HG03565 (cell line): ENCODE results near the gene RPP40.
"Not testable (repeated sequence)": the region's sequence is repeated elsewhere in the genome, so short reads cannot be mapped to it uniquely, and the experiment has no call there.

Source experiments
- ATAC-seq: cut with Tn5 transposase; IDR thresholded peaks from one replicate; pipeline ENCODE4 v1.9.1; 2021; ENCODE audit warnings: mild to moderate bottlenecking, moderate library complexity; ENCODE audit not compliant: unreplicated experiment

Gene RPP40

GRCh38 chr6:5020142-5020541, 16.3 kb upstream of the RPP40 start:
- no peak for ATAC-seq

DNA sequence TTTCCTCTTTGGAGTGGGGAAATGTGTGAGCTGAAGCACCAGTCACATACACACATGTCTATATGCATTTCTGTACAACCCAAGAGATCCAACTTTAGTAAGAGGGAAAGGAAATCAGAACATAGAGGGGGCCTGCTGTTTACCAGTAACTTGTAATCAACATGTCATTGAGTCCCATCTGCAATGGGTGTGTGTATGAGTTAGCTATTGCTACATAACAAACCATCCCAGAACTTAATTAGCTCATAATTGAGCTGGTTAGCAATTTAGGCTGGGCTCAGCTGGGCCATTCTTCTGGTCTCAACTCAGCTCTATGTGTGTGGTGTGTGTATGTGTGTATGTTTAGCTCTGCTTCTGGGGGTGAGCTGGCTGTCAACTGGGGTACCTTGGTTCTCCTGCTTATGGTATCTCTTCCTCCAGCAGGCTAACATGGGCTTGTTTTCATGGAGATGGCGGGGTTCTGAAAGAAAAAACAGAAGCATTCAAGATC, 10.3 kb upstream of the RPP40 start:
- ATAC-seq: no peak

GRCh38 chr6:5012519-5012918, 8.7 kb upstream of the RPP40 start:
- no peak for ATAC-seq

DNA sequence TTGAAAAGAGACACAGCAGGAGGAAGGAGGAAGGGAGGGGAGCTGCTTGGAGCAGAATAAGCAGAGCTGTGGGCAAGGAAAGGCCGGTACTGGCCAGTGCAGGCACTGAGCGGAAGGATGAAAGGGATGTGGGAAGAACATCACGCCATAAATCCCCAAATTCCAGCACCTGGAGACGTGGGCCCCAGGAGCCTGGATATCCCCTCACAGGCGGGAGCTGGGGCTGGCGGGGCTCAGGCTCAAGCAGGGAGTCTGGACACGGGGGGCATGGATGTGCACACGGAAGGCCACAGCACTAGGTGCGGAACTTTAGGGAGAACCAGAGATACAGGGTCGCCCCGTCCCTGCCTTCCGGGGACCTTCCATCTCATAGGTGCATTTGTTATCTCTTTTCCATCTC, 7.5 kb upstream of the RPP40 start:
- ATAC-seq: no peak

DNA sequence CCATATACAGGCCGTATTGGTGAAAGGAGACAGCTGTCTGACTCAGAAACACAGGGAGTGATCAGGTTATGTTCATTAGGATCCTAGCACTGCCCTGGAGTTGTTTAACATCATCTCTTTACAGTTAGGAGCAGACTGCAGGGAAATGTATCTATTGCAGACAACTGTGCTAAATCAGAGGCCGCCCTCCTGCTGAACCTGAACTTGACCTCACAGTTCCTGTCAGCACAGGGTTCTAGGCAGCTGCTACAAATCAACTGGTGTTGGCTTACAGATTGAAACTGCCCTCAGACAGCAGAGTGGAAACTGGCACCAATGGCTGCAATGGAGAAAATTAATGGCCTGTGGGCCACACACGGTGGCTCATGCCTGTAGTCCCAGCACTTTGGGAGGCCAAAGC, 3.7 kb upstream of the RPP40 start:
- no peak for ATAC-seq

- ATAC-seq: no peak
Measured at GRCh38 chr6:5006222-5006621, 2.4 kb upstream of the RPP40 start.

DNA sequence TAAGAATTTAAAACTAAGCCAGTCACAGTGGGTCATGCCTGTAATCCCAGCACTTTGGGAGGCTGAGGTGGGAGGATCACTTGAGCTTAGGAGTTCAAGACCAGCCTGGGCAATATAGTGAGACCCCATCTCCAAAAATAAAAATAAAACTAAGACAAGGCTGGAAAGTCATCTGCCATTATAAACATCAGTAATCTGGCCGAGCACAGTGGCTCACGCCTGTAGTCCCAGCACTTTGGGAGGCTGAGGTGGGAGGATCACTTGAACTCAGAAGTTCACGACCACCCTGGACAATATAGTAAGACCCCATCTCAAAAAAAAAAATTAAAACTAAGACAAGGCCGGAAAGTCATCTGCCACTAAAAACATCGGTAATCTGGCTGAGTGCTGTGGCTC, 1.2 kb upstream of the RPP40 start:
- ATAC-seq: not testable (repeated sequence)

DNA sequence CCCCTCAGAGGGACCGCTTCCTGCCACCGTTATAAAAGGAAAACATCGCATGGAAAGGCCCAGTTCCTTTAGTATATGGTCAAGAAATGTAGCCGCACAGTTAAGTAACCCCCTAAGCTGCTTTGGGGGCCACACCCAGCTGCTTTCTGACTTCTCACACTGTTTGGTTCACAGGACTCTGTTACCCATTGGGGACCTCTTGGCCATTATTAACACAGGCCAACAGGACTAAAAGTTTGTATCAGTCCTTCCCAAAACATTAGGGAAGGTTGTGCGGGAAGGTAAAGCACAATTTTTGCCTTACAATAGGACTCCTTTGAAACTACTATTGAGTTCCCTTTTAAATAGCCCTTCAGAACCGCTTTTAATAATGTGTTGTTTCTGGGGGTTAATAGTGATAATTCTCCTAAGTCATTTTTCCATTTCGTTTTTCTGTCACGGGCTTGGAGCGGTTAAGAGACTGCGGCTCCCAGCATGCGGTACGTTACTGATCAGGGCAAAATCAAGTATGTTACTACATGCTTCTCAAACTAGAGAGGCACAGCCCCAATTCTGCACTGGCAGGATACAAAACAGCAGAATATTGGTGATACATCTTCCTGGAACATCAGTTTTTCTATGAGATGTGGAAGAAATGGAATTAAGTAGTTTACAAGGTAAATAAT, 668 bp upstream of the RPP40 start:
- no peak for ATAC-seq

GRCh38 chr6:4999586-4999985, 4.3 kb downstream of the RPP40 start:
- no peak for ATAC-seq

DNA sequence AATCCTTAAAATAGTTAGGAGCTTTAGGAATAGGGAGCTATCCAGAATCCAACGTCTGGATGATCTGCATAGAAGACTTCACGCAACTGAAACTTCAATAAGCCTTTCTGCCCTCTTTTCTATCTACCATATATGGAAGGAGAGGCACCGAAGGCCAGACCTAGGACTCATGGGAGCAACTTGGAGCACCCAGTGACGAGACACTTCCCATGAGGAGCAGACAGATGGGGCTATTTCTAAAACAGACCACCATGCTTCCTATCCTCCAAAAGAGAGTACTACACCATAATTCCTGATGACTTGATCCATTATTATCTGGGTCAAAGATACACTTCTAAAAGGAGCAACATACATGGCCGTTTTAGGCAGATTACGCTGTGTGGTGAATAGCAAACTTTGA, 6.0 kb downstream of the RPP40 start:
- ATAC-seq: no peak

- no peak for ATAC-seq
Measured at GRCh38 chr6:4994741-4995140, 9.1 kb downstream of the RPP40 start.

- ATAC-seq: no peak
Measured at GRCh38 chr6:4987432-4987831, 16.4 kb downstream of the RPP40 start.

DNA sequence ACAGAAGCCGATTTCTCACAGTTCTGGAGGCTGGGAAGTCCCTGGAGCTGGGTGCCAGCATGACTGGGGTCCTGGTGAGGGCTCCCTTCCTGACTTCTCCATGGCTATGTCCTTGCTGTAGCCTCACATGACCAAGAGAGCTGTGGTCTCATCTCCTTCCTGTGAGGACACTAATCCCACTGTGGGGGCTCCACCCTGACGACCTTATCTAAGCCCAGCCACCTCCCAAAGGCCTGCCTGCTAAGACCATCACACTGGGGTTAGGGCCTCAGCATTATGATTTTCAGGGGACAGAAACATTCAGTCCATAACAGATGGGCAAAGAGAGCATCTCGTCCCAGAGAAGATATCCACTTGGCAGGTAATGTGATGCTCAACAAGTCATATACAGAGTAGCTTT, 16.8 kb downstream of the RPP40 start:
- ATAC-seq: no peak

GRCh38 chr6:4983322-4983721, 20.5 kb downstream of the RPP40 start:
- no peak for ATAC-seq

DNA sequence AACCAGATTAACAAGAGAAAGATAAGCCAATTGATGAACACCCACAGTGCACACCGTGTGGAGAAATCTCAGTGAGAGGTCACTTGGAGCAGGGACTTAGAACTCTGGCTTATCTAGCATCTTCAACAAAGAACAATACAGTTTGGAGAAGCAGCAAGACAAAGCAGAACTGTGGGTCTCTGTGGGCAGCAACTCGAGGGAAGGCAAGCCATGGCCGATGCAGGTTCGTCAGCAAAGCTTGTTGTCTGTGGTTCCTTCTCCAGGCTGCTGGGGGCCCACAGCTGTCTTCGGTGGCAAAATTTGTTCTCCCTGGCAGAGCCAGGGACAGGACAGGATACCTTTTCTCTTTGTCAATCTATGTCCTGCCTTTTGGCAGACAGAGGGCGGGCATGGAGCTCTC, 22.1 kb downstream of the RPP40 start:
- ATAC-seq: no peak

- no peak for ATAC-seq
Measured at GRCh38 chr6:4979426-4979825, 24.4 kb downstream of the RPP40 start.

DNA sequence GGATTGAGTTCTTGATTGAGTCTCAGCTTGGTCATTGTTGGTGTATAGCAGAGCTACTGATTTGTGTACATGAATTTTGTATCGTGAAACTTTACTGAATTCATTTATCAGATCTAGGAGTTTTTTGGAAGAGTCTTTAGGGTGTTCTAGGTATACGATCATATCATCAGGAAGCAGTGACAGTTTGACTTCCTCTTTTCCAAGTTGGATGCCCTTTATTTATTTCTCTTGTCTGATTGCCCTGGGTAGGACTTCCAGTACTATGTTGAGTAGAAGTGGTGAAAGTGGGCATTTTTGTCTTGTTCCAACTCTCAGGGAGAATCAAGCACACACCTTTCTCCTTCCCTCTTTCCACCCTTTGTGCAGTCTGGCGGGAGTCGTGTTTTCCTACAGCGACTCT, 26.4 kb downstream of the RPP40 start:
- no peak for ATAC-seq

DNA sequence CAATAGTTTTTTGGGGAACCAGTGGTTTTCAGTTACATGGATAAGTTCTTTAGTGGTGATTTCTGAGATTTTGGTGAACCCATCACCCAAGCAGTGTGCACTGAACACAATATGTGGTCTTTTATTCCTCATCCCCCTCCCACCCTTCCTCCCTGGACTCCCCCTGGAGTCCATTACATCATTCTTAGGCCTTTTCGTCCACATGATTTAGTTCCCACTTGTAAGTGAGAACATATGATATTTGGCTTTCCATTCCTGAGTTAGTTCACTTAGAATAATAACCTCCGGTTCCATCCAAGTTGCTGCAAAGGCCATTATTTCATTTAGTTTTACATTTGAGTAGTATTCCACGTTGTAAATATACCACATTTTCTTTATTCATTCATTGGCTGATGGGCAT, 28.3 kb downstream of the RPP40 start:
- no peak for ATAC-seq

- ATAC-seq: no peak
Measured at GRCh38 chr6:4974962-4975361, 28.9 kb downstream of the RPP40 start.

- no peak for ATAC-seq
Measured at GRCh38 chr6:4973982-4974745, 29.7 kb downstream of the RPP40 start.

DNA sequence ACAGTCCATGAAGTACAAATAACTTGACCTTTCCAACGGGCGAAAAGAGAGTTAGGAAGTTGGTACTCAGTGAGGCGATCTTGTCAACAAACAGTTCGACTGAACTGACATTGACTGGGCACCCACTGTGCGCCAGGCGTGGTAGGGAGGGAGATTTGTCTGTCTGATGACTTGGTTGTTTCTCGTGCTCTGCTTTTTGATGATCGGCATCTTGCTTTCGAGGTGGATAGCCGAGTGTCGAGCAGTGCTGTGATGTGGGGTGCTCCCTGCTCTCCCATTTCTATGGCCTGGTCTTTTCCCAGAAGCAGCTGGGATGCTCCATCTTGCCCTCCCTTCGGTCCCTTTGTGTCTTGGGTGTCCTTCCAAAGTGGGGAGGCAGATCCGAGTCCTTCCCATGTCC, 30.4 kb downstream of the RPP40 start:
- ATAC-seq: no peak

- no peak for ATAC-seq
Measured at GRCh38 chr6:4972438-4972837, 31.4 kb downstream of the RPP40 start.

DNA sequence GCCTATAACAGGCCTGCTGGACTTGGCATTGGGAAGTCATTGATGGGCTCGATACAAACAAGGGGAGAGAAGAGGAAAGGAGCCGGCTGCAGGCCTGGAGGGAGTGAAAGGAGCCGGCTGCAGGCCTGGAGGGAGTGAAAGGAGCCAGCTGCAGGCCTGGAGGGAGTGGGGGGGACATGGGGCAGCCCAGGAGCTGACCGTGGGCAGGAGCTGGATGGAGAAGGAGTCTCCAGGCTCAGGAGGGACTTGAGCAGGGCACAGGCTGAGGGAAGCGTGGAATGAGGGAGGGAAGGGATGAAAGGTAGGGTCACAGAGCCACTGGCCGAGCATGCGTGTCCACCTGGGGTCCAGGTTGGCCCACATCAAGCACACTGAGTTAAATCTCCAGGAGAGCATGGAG, 32.0 kb downstream of the RPP40 start:
- no peak for ATAC-seq
